HTERT RPE-1 (cell line): Measurements from ENCODE around the gene ADAM19.

Source experiments
- in situ Hi-C: fragments of 300-500 bp; cut with MboI; formaldehyde crosslinking; loops from 4 replicates; pipeline ENCODE4 v1.14.3; 2020; ENCODE audit warnings: low sequenced_read_pairs

Gene ADAM19

GRCh38 chr5:157543825-157544622 is 31.6 kb downstream of the ADAM19 start:
- in situ Hi-C loops = no loop called here

- in situ Hi-C loops = no loop called here
These were observed 33.1 kb downstream of the ADAM19 start for GRCh38 chr5:157542282-157543000.

- in situ Hi-C loops = no loop called here
These were observed 34.0 kb downstream of the ADAM19 start for GRCh38 chr5:157541447-157542118.

- in situ Hi-C loops = no loop called here
These were observed 34.7 kb downstream of the ADAM19 start for GRCh38 chr5:157540707-157541446.

- in situ Hi-C loops = no loop called here
These were observed 35.5 kb downstream of the ADAM19 start for GRCh38 chr5:157540124-157540523.

GRCh38 chr5:157539503-157540022 is 36.0 kb downstream of the ADAM19 start:
- in situ Hi-C loops = no loop called here

GRCh38 chr5:157538311-157538710 is 37.3 kb downstream of the ADAM19 start:
- in situ Hi-C loops = no loop called here

GRCh38 chr5:157535042-157535865 is 40.3 kb downstream of the ADAM19 start:
- in situ Hi-C loops = no loop called here

GRCh38 chr5:157533011-157533481 is 42.5 kb downstream of the ADAM19 start:
- in situ Hi-C loops = no loop called here

GRCh38 chr5:157532022-157532421 is 43.6 kb downstream of the ADAM19 start:
- in situ Hi-C loops = no loop called here

- in situ Hi-C loops = no loop called here
These were observed 45.2 kb downstream of the ADAM19 start for GRCh38 chr5:157530226-157530972.

- in situ Hi-C loops = no loop called here
These were observed 46.6 kb downstream of the ADAM19 start for GRCh38 chr5:157529002-157529401.

- in situ Hi-C loops = no loop called here
These were observed 47.4 kb downstream of the ADAM19 start for GRCh38 chr5:157528036-157528632.

GRCh38 chr5:157524887-157525286 is 50.7 kb downstream of the ADAM19 start:
- in situ Hi-C loops = no loop called here

GRCh38 chr5:157523976-157524375 is 51.6 kb downstream of the ADAM19 start:
- in situ Hi-C loops = no loop called here

- in situ Hi-C loops = no loop called here
These were observed 53.9 kb downstream of the ADAM19 start for GRCh38 chr5:157521704-157522029.

- in situ Hi-C loops = no loop called here
These were observed 54.5 kb downstream of the ADAM19 start for GRCh38 chr5:157520911-157521703.
